ENCODE measurements around the gene GRK7.
"Not testable (repeated sequence)": the region's sequence is repeated elsewhere in the genome, so short reads cannot be mapped to it uniquely, and the experiment has no call there.

The GRK7 gene

GRCh38 chr3:141776376-141776775 is 13.2 kb downstream of the GRK7 start:
- peaks cover 7% of the 10 kb centered on the region for H3K27me3 Mint-ChIP-seq (ENCODE audit: low read depth)
- no peak overlapping the region for H3K4me3 Mint-ChIP-seq
- no peaks in the 10 kb centered on the region for H3K36me3 Mint-ChIP-seq (ENCODE audit: low read depth)

DNA sequence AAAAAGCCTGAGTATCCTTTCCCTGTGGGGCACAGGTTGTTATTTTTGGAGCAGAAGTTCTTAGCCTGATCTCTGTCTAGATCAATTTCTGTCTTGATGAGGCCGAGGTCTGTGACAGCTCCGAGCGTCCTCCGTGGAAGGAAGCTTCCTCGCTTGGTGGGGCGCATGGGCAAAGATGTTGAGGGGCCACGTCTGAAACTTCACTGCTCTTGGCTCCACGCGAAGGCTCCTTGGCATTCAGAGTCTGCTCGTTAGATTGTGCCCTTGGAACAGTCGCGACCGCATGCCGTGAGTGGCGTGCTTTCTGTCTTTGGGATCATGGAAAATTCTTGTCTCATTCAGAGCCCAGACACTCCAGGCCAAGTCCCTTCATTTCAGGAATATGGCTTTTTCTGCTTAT is 13.7 kb downstream of the GRK7 start:
- H3K36me3 Mint-ChIP-seq (ENCODE audit: low read depth), result no peaks in the 10 kb centered on the region
- H3K9me3 Mint-ChIP-seq, result peaks cover 3% of the 10 kb centered on the region
- H3K4me1 Mint-ChIP-seq (ENCODE audit: low read depth), result no peaks in the 10 kb centered on the region
- no peak overlapping the region for H3K27ac Mint-ChIP-seq
- peaks cover 7% of the 10 kb centered on the region for H3K27me3 Mint-ChIP-seq (ENCODE audit: low read depth)
- no peak overlapping the region for H3K4me3 Mint-ChIP-seq

More at GRCh38 chr3:141776376-141776775, 13.2 kb downstream of the GRK7 start:
- Mint-ChIP-seq H3K27ac (no peak overlapping the region), H3K9me3 (peaks cover 3% of the 10 kb centered on the region), H3K4me1 (ENCODE audit: low read depth) (no peaks in the 10 kb centered on the region)

- no peak overlapping the region for H3K4me3 Mint-ChIP-seq
- no peaks in the 10 kb centered on the region for H3K4me1 Mint-ChIP-seq (ENCODE audit: low read depth)
- H3K27me3 Mint-ChIP-seq (ENCODE audit: low read depth), result peaks cover 7% of the 10 kb centered on the region
- H3K9me3 Mint-ChIP-seq, result peaks cover 3% of the 10 kb centered on the region
- no peaks in the 10 kb centered on the region for H3K36me3 Mint-ChIP-seq (ENCODE audit: low read depth)
- H3K27ac Mint-ChIP-seq, result no peak overlapping the region
These were observed 15.0 kb downstream of the GRK7 start for GRCh38 chr3:141777957-141778813.

GRCh38 chr3:141779667-141780066 is 16.5 kb downstream of the GRK7 start:
- Mint-ChIP-seq H3K9me3 (peaks cover 3% of the 10 kb centered on the region), H3K4me3 (no peak overlapping the region), H3K27ac (no peak overlapping the region), H3K36me3 (ENCODE audit: low read depth) (no peaks in the 10 kb centered on the region), H3K27me3 (ENCODE audit: low read depth) (peaks cover 7% of the 10 kb centered on the region), H3K4me1 (ENCODE audit: low read depth) (no peaks in the 10 kb centered on the region)

DNA sequence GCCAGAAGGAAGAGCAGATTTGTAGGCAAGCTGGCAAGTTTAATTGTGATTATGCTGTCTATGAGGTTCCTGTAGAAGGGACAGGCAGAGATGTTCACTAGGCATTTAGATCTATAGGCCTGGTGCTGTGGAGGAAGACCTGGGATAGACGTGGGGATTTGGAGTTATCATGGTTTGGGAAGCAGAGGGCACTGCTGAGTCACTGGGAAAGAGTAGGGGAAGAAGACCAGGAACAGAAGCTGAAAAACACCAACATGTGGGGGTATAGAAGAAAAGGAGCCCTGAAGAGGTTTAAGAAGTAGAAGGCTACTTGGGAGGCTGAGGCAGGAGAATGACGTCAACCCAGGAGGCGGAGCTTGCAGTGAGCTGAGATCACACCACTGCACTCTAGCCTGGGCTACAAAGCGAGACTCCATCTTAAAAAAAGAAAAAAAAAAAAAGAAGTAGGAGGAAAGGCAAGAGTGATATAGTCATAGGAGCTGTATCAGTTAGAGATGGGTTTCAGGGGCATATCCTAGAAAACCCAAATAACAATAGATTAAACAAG is 19.3 kb downstream of the GRK7 start:
- H3K9me3 Mint-ChIP-seq, result peaks cover 3% of the 10 kb centered on the region
- no peaks in the 10 kb centered on the region for H3K36me3 Mint-ChIP-seq (ENCODE audit: low read depth)
- H3K27me3 Mint-ChIP-seq (ENCODE audit: low read depth), result peaks cover 7% of the 10 kb centered on the region
- H3K4me1 Mint-ChIP-seq (ENCODE audit: low read depth), result no peaks in the 10 kb centered on the region
- no peak overlapping the region for H3K4me3 Mint-ChIP-seq
- no peak overlapping the region for H3K27ac Mint-ChIP-seq

- Mint-ChIP-seq H3K4me3 (no peak overlapping the region), H3K27me3 (ENCODE audit: low read depth) (peaks cover 7% of the 10 kb centered on the region), H3K27ac (no peak overlapping the region), H3K9me3 (peaks cover 3% of the 10 kb centered on the region), H3K4me1 (ENCODE audit: low read depth) (peaks cover 2% of the 10 kb centered on the region), H3K36me3 (ENCODE audit: low read depth) (no peaks in the 10 kb centered on the region)
These were observed 20.4 kb downstream of the GRK7 start for GRCh38 chr3:141783632-141784031.

DNA sequence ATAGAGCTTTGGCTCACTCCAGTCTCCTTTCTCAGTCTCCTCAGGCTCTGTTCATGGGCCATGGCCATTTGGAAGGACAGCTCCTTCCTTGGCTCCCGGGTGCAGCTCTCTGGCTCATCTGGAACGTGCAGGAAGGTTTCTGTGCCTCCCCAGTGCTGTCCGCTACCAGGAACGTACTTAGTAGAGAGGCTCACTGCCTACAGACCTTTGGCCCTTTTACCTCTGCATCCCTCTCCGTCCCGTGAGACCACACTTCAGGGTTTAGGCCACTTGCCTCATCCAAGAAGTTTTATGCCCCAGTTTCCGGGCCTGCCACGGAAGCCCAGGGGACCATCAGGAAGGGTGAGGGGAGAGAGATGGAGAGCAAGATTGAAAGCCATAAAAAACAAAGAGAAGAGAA is 20.9 kb downstream of the GRK7 start:
- H3K27ac Mint-ChIP-seq, result no peak overlapping the region
- peaks cover 2% of the 10 kb centered on the region for H3K4me1 Mint-ChIP-seq (ENCODE audit: low read depth)
- H3K27me3 Mint-ChIP-seq (ENCODE audit: low read depth), result peaks cover 7% of the 10 kb centered on the region
- no peaks in the 10 kb centered on the region for H3K36me3 Mint-ChIP-seq (ENCODE audit: low read depth)
- no peak overlapping the region for H3K4me3 Mint-ChIP-seq
- H3K9me3 Mint-ChIP-seq, result peaks cover 3% of the 10 kb centered on the region

- Mint-ChIP-seq H3K36me3 (ENCODE audit: low read depth) (no peaks in the 10 kb centered on the region), H3K4me1 (ENCODE audit: low read depth) (peaks cover 2% of the 10 kb centered on the region), H3K9me3 (peaks cover 3% of the 10 kb centered on the region), H3K27ac (no peak overlapping the region), H3K27me3 (ENCODE audit: low read depth) (peaks cover 6% of the 10 kb centered on the region), H3K4me3 (no peak overlapping the region)
These were observed 21.3 kb downstream of the GRK7 start for GRCh38 chr3:141784531-141784930.

GRCh38 chr3:141788149-141788548 is 24.9 kb downstream of the GRK7 start:
- no peak overlapping the region for H3K27ac Mint-ChIP-seq
- H3K4me3 Mint-ChIP-seq, result no peak overlapping the region
- H3K27me3 Mint-ChIP-seq (ENCODE audit: low read depth), result no peaks in the 10 kb centered on the region
- H3K4me1 Mint-ChIP-seq (ENCODE audit: low read depth), result peaks cover 2% of the 10 kb centered on the region
- no peaks in the 10 kb centered on the region for H3K9me3 Mint-ChIP-seq
- H3K36me3 Mint-ChIP-seq (ENCODE audit: low read depth), result no peaks in the 10 kb centered on the region

GRCh38 chr3:141788750-141789149 is 25.5 kb downstream of the GRK7 start:
- H3K4me3 Mint-ChIP-seq; H3K27me3 Mint-ChIP-seq (ENCODE audit: low read depth); H3K36me3 Mint-ChIP-seq (ENCODE audit: low read depth); H3K27ac Mint-ChIP-seq; H3K9me3 Mint-ChIP-seq; H3K4me1 Mint-ChIP-seq (ENCODE audit: low read depth): not testable (repeated sequence)

- H3K36me3 Mint-ChIP-seq (ENCODE audit: low read depth), result no peaks in the 10 kb centered on the region
- no peaks in the 10 kb centered on the region for H3K27me3 Mint-ChIP-seq (ENCODE audit: low read depth)
- no peak overlapping the region for H3K4me3 Mint-ChIP-seq
These were observed 26.1 kb downstream of the GRK7 start for GRCh38 chr3:141789281-141789680.

GRCh38 chr3:141790171-141790570 is 27.0 kb downstream of the GRK7 start:
- no peaks in the 10 kb centered on the region for H3K36me3 Mint-ChIP-seq (ENCODE audit: low read depth)
- H3K4me1 Mint-ChIP-seq (ENCODE audit: low read depth), result peaks cover 11% of the 10 kb centered on the region
- no peak overlapping the region for H3K4me3 Mint-ChIP-seq
- H3K27ac Mint-ChIP-seq, result no peak overlapping the region
- no peaks in the 10 kb centered on the region for H3K27me3 Mint-ChIP-seq (ENCODE audit: low read depth)
- H3K9me3 Mint-ChIP-seq, result no peaks in the 10 kb centered on the region

More at GRCh38 chr3:141789281-141789680, 26.1 kb downstream of the GRK7 start:
- Mint-ChIP-seq H3K4me1 (ENCODE audit: low read depth) (peaks cover 4% of the 10 kb centered on the region), H3K27ac (no peak overlapping the region), H3K9me3 (no peaks in the 10 kb centered on the region)

DNA sequence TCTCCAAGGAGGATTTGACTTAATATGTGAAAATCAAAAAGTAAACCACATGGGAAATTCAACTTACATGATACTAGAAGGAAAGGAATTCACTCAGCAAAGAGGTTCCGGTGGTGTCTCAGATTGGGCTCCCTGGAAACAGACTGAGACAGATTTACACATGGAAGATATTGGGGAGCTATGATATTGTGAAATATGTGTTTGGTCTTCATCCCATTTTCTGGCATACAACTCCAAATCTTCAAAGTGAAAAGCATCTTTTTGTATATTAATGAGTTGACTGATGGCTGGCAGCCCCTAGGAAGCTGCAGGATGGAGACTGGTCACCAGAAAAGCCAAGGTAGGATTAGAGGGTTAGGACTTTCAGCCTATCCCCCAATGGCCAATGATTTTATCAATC is 29.3 kb downstream of the GRK7 start:
- no peak overlapping the region for H3K4me3 Mint-ChIP-seq
- peaks cover 29% of the 10 kb centered on the region for H3K4me1 Mint-ChIP-seq (ENCODE audit: low read depth)
- H3K27me3 Mint-ChIP-seq (ENCODE audit: low read depth), result no peaks in the 10 kb centered on the region
- H3K9me3 Mint-ChIP-seq, result no peaks in the 10 kb centered on the region
- H3K27ac Mint-ChIP-seq, result no peak overlapping the region
- no peaks in the 10 kb centered on the region for H3K36me3 Mint-ChIP-seq (ENCODE audit: low read depth)

- no peak overlapping the region for H3K4me3 Mint-ChIP-seq
- peaks cover 34% of the 10 kb centered on the region for H3K4me1 Mint-ChIP-seq (ENCODE audit: low read depth)
- no peaks in the 10 kb centered on the region for H3K27me3 Mint-ChIP-seq (ENCODE audit: low read depth)
- H3K27ac Mint-ChIP-seq, result no peak overlapping the region
- no peaks in the 10 kb centered on the region for H3K36me3 Mint-ChIP-seq (ENCODE audit: low read depth)
- H3K9me3 Mint-ChIP-seq, result no peaks in the 10 kb centered on the region
These were observed 30.5 kb downstream of the GRK7 start for GRCh38 chr3:141793476-141794260.

GRCh38 chr3:141795276-141795675 is 32.1 kb downstream of the GRK7 start:
- H3K27ac Mint-ChIP-seq, result no peak overlapping the region
- no peaks in the 10 kb centered on the region for H3K36me3 Mint-ChIP-seq (ENCODE audit: low read depth)
- peaks cover 34% of the 10 kb centered on the region for H3K4me1 Mint-ChIP-seq (ENCODE audit: low read depth)
- H3K27me3 Mint-ChIP-seq (ENCODE audit: low read depth), result no peaks in the 10 kb centered on the region
- H3K9me3 Mint-ChIP-seq, result no peaks in the 10 kb centered on the region
- peak overlapping the region; percentile 4 for H3K4me3 Mint-ChIP-seq
